ENCODE data around the gene EIF3D. TPM values are rescaled to one million over a fixed set of nuclear protein-coding genes. Genes with fewer than 3 reads are reported as not detected.
"Not testable (repeated sequence)": the region's sequence is repeated elsewhere in the genome, so short reads cannot be mapped to it uniquely, and the experiment has no call there.

The EIF3D gene
- total RNA-seq, 4 donors from 2014 or later = 247 to 409 (median 332) TPM

- DNase-seq (ENCODE audit: low spot score in 2 of 2) = no peak
- Histone ChIP-seq H3K4me3 (no peak overlapping the region), H3K9me3 (no peaks in the 10 kb centered on the region), H3K27ac (no peak overlapping the region), H3K4me1 (peaks cover 4% of the 10 kb centered on the region), H3K36me3 (no peaks in the 10 kb centered on the region), H3K27me3 (peaks cover 17% of the 10 kb centered on the region)
- TF ChIP-seq POLR2AphosphoS5 (IDR thresholded peaks at IDR 0.05) (no peak), CTCF (IDR thresholded peaks at IDR 0.05) (no peak)
- WGBS = 89% methylated on average over 10 of the region's 11 CpGs
Measured at GRCh38 chr22:36544107-36544620, 15.2 kb upstream of the EIF3D start.

GRCh38 chr22:36541831-36542411, 13.0 kb upstream of the EIF3D start:
- Histone ChIP-seq H3K27ac (no peak overlapping the region), H3K4me1 (peaks cover 4% of the 10 kb centered on the region), H3K27me3 (peaks cover 7% of the 10 kb centered on the region), H3K9me3 (no peaks in the 10 kb centered on the region), H3K36me3 (no peaks in the 10 kb centered on the region), H3K4me3 (no peak overlapping the region)
- WGBS = 30% methylated on average over 9 of the region's 9 CpGs
- no peak for TF ChIP-seq CTCF (IDR thresholded peaks at IDR 0.05)
- TF ChIP-seq POLR2A (IDR thresholded peaks at IDR 0.05) = no peak
- no peak for TF ChIP-seq EP300 (IDR thresholded peaks at IDR 0.05)
- no peak for TF ChIP-seq POLR2AphosphoS5 (IDR thresholded peaks at IDR 0.05)
- no peak for DNase-seq (ENCODE audit: low spot score in 2 of 2)

- no peaks in the 10 kb centered on the region for H3K9me3 ChIP-seq
- TF ChIP-seq POLR2A (IDR thresholded peaks at IDR 0.05) = no peak
- no peak for TF ChIP-seq EP300 (IDR thresholded peaks at IDR 0.05)
- TF ChIP-seq CTCF (IDR thresholded peaks at IDR 0.05) = no peak
- H3K36me3 ChIP-seq = no peaks in the 10 kb centered on the region
- no peak for DNase-seq (ENCODE audit: low spot score in 2 of 2)
- H3K27me3 ChIP-seq = peaks cover 6% of the 10 kb centered on the region
- 80% methylated on average over 12 of the region's 12 CpGs for WGBS
- H3K4me3 ChIP-seq = no peak overlapping the region
- no peak overlapping the region for H3K27ac ChIP-seq
- H3K4me1 ChIP-seq = peaks cover 3% of the 10 kb centered on the region
Measured at GRCh38 chr22:36540867-36541642, 12.1 kb upstream of the EIF3D start.

- TF ChIP-seq EP300 (IDR thresholded peaks at IDR 0.05) = no peak
- TF ChIP-seq CTCF (IDR thresholded peaks at IDR 0.05) = no peak
- no peak for TF ChIP-seq POLR2A (IDR thresholded peaks at IDR 0.05)
- TF ChIP-seq POLR2AphosphoS5 (IDR thresholded peaks at IDR 0.05) = no peak
- 52% methylated on average over 7 of the region's 7 CpGs for WGBS
- Histone ChIP-seq H3K4me1 (no peaks in the 10 kb centered on the region), H3K27me3 (peaks cover 5% of the 10 kb centered on the region), H3K36me3 (no peaks in the 10 kb centered on the region), H3K4me3 (no peak overlapping the region), H3K27ac (no peak overlapping the region), H3K9me3 (no peaks in the 10 kb centered on the region)
- no peak for DNase-seq (ENCODE audit: low spot score in 2 of 2)
Measured at GRCh38 chr22:36538529-36538928, 9.6 kb upstream of the EIF3D start.

GRCh38 chr22:36536717-36537116, 7.8 kb upstream of the EIF3D start:
- Histone ChIP-seq H3K9me3 (no peaks in the 10 kb centered on the region), H3K36me3 (no peaks in the 10 kb centered on the region), H3K27ac (no peak overlapping the region), H3K4me3 (no peak overlapping the region), H3K27me3 (peaks cover 5% of the 10 kb centered on the region), H3K4me1 (no peaks in the 10 kb centered on the region)
- DNase-seq (ENCODE audit: low spot score in 2 of 2) = no peak
- TF ChIP-seq POLR2AphosphoS5 (IDR thresholded peaks at IDR 0.05) (no peak), POLR2A (IDR thresholded peaks at IDR 0.05) (no peak), EP300 (IDR thresholded peaks at IDR 0.05) (no peak), CTCF (IDR thresholded peaks at IDR 0.05) (no peak)
- WGBS = 80% methylated on average over 1 of the region's 7 CpGs

- 95% methylated on average over 4 of the region's 4 CpGs for WGBS
- not testable (repeated sequence) for H3K27me3 ChIP-seq; H3K27ac ChIP-seq; H3K36me3 ChIP-seq; H3K4me1 ChIP-seq; DNase-seq (ENCODE audit: low spot score in 2 of 2); H3K4me3 ChIP-seq; H3K9me3 ChIP-seq
Measured at GRCh38 chr22:36533320-36533719, 4.4 kb upstream of the EIF3D start.
